Putamen (tissue), 1 donor: ENCODE measurements around the gene MOB1A.

Source experiments
- DNase-seq: peaks from one replicate; pipeline ENCODE4 v3.0.0-alpha.2; 2016; ENCODE audit warnings: low spot score

The MOB1A gene

GRCh38 chr2:74103763-74104162 is 74.9 kb downstream of the MOB1A start:
- no peak for DNase-seq
